Measurements from ENCODE around the gene A1CF.
"Not testable (repeated sequence)": the region's sequence is repeated elsewhere in the genome, so short reads cannot be mapped to it uniquely, and the experiment has no call there.

A1CF gene

GRCh38 chr10:50788951-50789945 lies 96.2 kb downstream of the A1CF start:
- H3K36me3 ChIP-seq (replicated peaks; ENCODE audit: insufficient read depth, low read length) = no peaks in the 10 kb centered on the region
- no peaks in the 10 kb centered on the region for H3K9me3 ChIP-seq (replicated peaks; ENCODE audit: insufficient read depth, low read length)
- no peaks in the 10 kb centered on the region for H3K79me2 ChIP-seq (ENCODE audit: low read length)
- no peak overlapping the region for H3K4me3 ChIP-seq (ENCODE audit: low read length)
- DNase-seq = no peak
- H3K9ac ChIP-seq (ENCODE audit: low read length) = no peak overlapping the region
- no peaks in the 10 kb centered on the region for H3K9me2 ChIP-seq (replicated peaks; ENCODE audit: insufficient read depth, low read length)
- TF ChIP-seq CTCF (IDR thresholded peaks at IDR 0.05; ENCODE audit: low read length) = peak; percentile 53
- TF ChIP-seq EZH2phosphoT487 (IDR thresholded peaks at IDR 0.05; ENCODE audit: low read length) = no peak
- no peak for TF ChIP-seq EZH2 (optimal IDR thresholded peaks at IDR 0.05; ENCODE audit: low read depth, low read length)
- no peak overlapping the region for H2AFZ ChIP-seq (ENCODE audit: low read length)
- H3K27me3 ChIP-seq (replicated peaks; ENCODE audit: insufficient read depth, low read length) = no peaks in the 10 kb centered on the region
- no peak overlapping the region for H3K27ac ChIP-seq (ENCODE audit: low read length)
- H3K4me2 ChIP-seq (ENCODE audit: low read depth, low read length) = no peak overlapping the region
- H3F3A ChIP-seq (ENCODE audit: insufficient read depth, low read length) = no peaks in the 10 kb centered on the region
- no peaks in the 10 kb centered on the region for H3K4me1 ChIP-seq (ENCODE audit: low read length)
- H4K20me1 ChIP-seq (ENCODE audit: insufficient read depth, low read length) = no peaks in the 10 kb centered on the region

GRCh38 chr10:50787962-50788361 lies 97.5 kb downstream of the A1CF start:
- H3K27ac ChIP-seq (ENCODE audit: low read length); H3K9ac ChIP-seq (ENCODE audit: low read length); H3K79me2 ChIP-seq (ENCODE audit: low read length); H3K36me3 ChIP-seq (replicated peaks; ENCODE audit: insufficient read depth, low read length); DNase-seq; H3K4me3 ChIP-seq (ENCODE audit: low read length); H3F3A ChIP-seq (ENCODE audit: insufficient read depth, low read length); H3K4me2 ChIP-seq (ENCODE audit: low read depth, low read length); H3K27me3 ChIP-seq (replicated peaks; ENCODE audit: insufficient read depth, low read length); H3K4me1 ChIP-seq (ENCODE audit: low read length); H3K9me3 ChIP-seq (replicated peaks; ENCODE audit: insufficient read depth, low read length); H3K9me2 ChIP-seq (replicated peaks; ENCODE audit: insufficient read depth, low read length); H4K20me1 ChIP-seq (ENCODE audit: insufficient read depth, low read length); H2AFZ ChIP-seq (ENCODE audit: low read length): not testable (repeated sequence)

- not testable (repeated sequence) for H3K27me3 ChIP-seq (replicated peaks; ENCODE audit: insufficient read depth, low read length); H3K4me2 ChIP-seq (ENCODE audit: low read depth, low read length); H3K9me3 ChIP-seq (replicated peaks; ENCODE audit: insufficient read depth, low read length); DNase-seq; H3K79me2 ChIP-seq (ENCODE audit: low read length); H3K9me2 ChIP-seq (replicated peaks; ENCODE audit: insufficient read depth, low read length); H3K4me3 ChIP-seq (ENCODE audit: low read length); H3K36me3 ChIP-seq (replicated peaks; ENCODE audit: insufficient read depth, low read length); H3K27ac ChIP-seq (ENCODE audit: low read length); H2AFZ ChIP-seq (ENCODE audit: low read length); H4K20me1 ChIP-seq (ENCODE audit: insufficient read depth, low read length); H3K4me1 ChIP-seq (ENCODE audit: low read length); H3K9ac ChIP-seq (ENCODE audit: low read length); H3F3A ChIP-seq (ENCODE audit: insufficient read depth, low read length)
Observed at GRCh38 chr10:50782017-50782416, 103.4 kb downstream of the A1CF start.

GRCh38 chr10:50780036-50780435 lies 105.4 kb downstream of the A1CF start:
- not testable (repeated sequence) for H3K4me2 ChIP-seq (ENCODE audit: low read depth, low read length); H3F3A ChIP-seq (ENCODE audit: insufficient read depth, low read length); H3K27me3 ChIP-seq (replicated peaks; ENCODE audit: insufficient read depth, low read length); H3K79me2 ChIP-seq (ENCODE audit: low read length); H3K9me2 ChIP-seq (replicated peaks; ENCODE audit: insufficient read depth, low read length); H3K9me3 ChIP-seq (replicated peaks; ENCODE audit: insufficient read depth, low read length); H3K9ac ChIP-seq (ENCODE audit: low read length); DNase-seq; H3K36me3 ChIP-seq (replicated peaks; ENCODE audit: insufficient read depth, low read length); H3K4me1 ChIP-seq (ENCODE audit: low read length); H2AFZ ChIP-seq (ENCODE audit: low read length); H4K20me1 ChIP-seq (ENCODE audit: insufficient read depth, low read length); H3K4me3 ChIP-seq (ENCODE audit: low read length); H3K27ac ChIP-seq (ENCODE audit: low read length)

- not testable (repeated sequence) for H3K4me2 ChIP-seq (ENCODE audit: low read depth, low read length); H3K9me2 ChIP-seq (replicated peaks; ENCODE audit: insufficient read depth, low read length); H3K27ac ChIP-seq (ENCODE audit: low read length); DNase-seq; H3K79me2 ChIP-seq (ENCODE audit: low read length); H2AFZ ChIP-seq (ENCODE audit: low read length); H3K9me3 ChIP-seq (replicated peaks; ENCODE audit: insufficient read depth, low read length); H3K27me3 ChIP-seq (replicated peaks; ENCODE audit: insufficient read depth, low read length); H3K4me1 ChIP-seq (ENCODE audit: low read length); H3K4me3 ChIP-seq (ENCODE audit: low read length); H3F3A ChIP-seq (ENCODE audit: insufficient read depth, low read length); H3K36me3 ChIP-seq (replicated peaks; ENCODE audit: insufficient read depth, low read length); H4K20me1 ChIP-seq (ENCODE audit: insufficient read depth, low read length); H3K9ac ChIP-seq (ENCODE audit: low read length)
Observed at GRCh38 chr10:50774868-50775267, 110.6 kb downstream of the A1CF start.

- H3K9me3 ChIP-seq (replicated peaks; ENCODE audit: insufficient read depth, low read length); H3K9ac ChIP-seq (ENCODE audit: low read length); H3K27ac ChIP-seq (ENCODE audit: low read length); H3K4me1 ChIP-seq (ENCODE audit: low read length); H3K4me2 ChIP-seq (ENCODE audit: low read depth, low read length); H3K4me3 ChIP-seq (ENCODE audit: low read length); H3K79me2 ChIP-seq (ENCODE audit: low read length); H2AFZ ChIP-seq (ENCODE audit: low read length); H3F3A ChIP-seq (ENCODE audit: insufficient read depth, low read length); H3K27me3 ChIP-seq (replicated peaks; ENCODE audit: insufficient read depth, low read length); H4K20me1 ChIP-seq (ENCODE audit: insufficient read depth, low read length); H3K9me2 ChIP-seq (replicated peaks; ENCODE audit: insufficient read depth, low read length); DNase-seq; H3K36me3 ChIP-seq (replicated peaks; ENCODE audit: insufficient read depth, low read length): not testable (repeated sequence)
Observed at GRCh38 chr10:50772042-50772441, 113.4 kb downstream of the A1CF start.
